Measurements from ENCODE around the gene TSPEAR.

The TSPEAR gene

DNA sequence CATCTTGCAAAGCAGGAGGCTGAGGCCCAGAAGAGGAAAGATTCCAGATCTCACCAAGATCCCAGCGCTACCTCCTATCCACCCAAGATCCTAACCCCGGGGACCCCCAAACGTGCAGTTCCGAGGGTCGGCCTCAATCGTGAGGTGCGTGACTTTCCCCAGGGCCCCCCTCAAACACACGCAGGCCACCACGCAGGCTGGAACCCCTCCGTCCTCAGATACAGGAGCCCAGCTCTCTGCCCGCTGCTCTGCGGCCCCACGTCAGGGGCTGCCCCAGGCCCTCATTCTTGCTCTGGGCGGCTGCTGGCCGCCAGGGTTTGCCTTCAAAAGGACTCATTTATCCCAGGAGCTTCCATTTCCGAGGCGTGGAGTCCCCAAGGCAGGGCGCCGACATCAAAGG lies 211.3 kb downstream of the TSPEAR start:
- TF ChIP-seq, protein P1, sequence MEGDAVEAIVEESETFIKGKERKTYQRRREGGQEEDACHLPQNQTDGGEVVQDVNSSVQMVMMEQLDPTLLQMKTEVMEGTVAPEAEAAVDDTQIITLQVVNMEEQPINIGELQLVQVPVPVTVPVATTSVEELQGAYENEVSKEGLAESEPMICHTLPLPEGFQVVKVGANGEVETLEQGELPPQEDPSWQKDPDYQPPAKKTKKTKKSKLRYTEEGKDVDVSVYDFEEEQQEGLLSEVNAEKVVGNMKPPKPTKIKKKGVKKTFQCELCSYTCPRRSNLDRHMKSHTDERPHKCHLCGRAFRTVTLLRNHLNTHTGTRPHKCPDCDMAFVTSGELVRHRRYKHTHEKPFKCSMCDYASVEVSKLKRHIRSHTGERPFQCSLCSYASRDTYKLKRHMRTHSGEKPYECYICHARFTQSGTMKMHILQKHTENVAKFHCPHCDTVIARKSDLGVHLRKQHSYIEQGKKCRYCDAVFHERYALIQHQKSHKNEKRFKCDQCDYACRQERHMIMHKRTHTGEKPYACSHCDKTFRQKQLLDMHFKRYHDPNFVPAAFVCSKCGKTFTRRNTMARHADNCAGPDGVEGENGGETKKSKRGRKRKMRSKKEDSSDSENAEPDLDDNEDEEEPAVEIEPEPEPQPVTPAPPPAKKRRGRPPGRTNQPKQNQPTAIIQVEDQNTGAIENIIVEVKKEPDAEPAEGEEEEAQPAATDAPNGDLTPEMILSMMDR (IDR thresholded peaks at IDR 0.05; ENCODE audit: control insufficient read depth, insufficient read depth, low read depth, low read length, missing control alignments): no peak
- no peak for DNase-seq (ENCODE audit: low read depth)
- H3K4me3 ChIP-seq (ENCODE audit: control insufficient read depth, low read depth, low read length): no peak overlapping the region

DNA sequence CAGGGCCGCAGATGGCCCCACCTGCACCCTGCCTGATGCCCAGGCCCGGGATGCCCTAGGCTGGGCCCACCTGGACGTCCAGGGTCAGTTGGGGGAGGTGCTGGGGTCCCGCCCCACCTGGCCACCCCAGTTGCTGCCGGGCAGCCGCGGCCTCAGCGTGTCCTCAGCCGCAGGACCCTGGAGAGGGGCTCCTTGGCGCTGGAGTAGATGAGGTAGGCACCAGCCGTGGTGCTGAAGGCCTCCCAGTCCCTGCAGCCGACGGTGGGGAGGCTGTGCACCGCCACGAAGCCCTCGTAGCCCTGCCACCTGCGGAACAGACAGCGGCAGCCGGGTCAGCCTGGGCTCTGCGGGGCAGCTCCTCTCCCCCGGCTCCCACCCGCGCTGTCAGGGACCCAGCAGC lies 211.7 kb downstream of the TSPEAR start:
- H3K4me3 ChIP-seq (ENCODE audit: control insufficient read depth, low read depth, low read length): no peak overlapping the region
- TF ChIP-seq, protein P1 (IDR thresholded peaks at IDR 0.05; ENCODE audit: control insufficient read depth, insufficient read depth, low read depth, low read length, missing control alignments): no peak
- DNase-seq (ENCODE audit: low read depth): no peak

- TF ChIP-seq, protein P1 (IDR thresholded peaks at IDR 0.05; ENCODE audit: control insufficient read depth, insufficient read depth, low read depth, low read length, missing control alignments): no peak
Measured at GRCh38 chr21:44499211-44499560, 212.2 kb downstream of the TSPEAR start.

DNA sequence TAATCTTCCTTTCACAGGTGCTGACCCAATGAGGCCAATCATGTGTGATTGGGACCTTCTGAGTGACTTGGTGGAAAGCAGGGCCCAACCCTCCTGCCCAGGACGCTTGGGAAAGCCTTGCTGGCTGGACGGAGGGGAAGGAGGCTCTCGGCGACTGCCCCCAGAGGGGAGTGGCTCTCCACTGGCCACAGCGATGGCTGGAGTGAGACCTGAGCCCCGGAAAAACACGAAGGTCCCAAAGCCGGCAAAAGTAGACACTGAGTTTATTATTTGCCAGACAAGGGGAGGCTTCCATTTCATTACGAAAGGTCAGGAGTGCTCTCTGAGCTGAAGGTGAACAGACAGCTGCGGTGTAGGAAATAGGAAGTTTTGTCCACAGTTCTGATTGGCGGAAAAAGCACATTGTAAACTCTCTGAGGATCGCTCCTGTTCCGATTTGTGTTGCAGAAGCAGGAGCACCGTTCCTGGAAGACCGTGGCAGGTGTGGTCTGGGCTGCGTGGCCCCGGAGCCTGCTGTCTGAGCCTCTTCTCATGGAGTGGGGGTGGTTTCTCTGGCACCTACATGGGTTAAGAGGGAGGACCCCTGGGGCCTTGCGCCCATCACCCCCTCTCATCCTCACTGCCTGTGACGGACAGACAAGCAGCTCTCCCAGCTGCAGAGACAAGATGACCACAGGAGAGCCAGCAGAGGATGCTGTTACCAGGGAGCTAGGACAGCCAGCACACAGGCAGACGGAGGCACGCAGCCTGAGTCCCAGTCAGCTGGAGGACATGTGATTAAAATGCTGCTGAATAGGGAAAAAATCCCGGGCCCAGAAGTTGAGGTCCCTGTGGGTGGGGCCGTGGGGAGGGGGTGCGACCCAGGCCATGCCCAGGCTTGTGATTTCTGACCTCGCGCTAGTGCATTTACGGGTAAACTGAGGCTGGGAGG lies 212.8 kb downstream of the TSPEAR start:
- DNase-seq (ENCODE audit: low read depth): no peak
- no peak overlapping the region for H3K4me3 ChIP-seq (ENCODE audit: control insufficient read depth, low read depth, low read length)
- TF ChIP-seq, protein P1 (IDR thresholded peaks at IDR 0.05; ENCODE audit: control insufficient read depth, insufficient read depth, low read depth, low read length, missing control alignments): no peak

More at GRCh38 chr21:44499211-44499560, 212.2 kb downstream of the TSPEAR start:
- no peak for DNase-seq (ENCODE audit: low read depth)
- H3K4me3 ChIP-seq (ENCODE audit: control insufficient read depth, low read depth, low read length): no peak overlapping the region

DNA sequence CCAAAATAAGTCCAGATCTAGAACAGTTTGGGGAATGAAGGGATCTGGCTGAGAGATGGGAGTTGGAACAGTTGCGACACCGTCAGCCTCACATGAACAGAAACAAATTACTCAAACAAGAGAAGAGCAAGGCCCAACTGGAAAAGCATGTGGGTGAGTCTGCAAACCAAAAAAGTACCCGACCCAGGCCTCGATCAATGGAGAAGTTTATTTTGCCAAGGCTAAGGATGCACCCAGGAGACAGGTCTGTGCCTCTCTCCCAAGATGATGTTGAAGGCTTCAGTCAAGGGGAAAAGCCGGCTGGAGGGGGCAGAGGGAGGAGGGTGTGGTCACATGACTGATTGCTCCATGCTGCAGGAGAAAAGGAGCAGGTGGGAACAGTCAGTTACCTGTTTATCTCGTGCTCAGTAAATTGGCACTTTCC lies 213.7 kb downstream of the TSPEAR start:
- TF ChIP-seq, protein P1 (IDR thresholded peaks at IDR 0.05; ENCODE audit: control insufficient read depth, insufficient read depth, low read depth, low read length, missing control alignments): no peak
- H3K4me3 ChIP-seq (ENCODE audit: control insufficient read depth, low read depth, low read length): no peak overlapping the region
- DNase-seq (ENCODE audit: low read depth): no peak

- TF ChIP-seq, protein P1 (IDR thresholded peaks at IDR 0.05; ENCODE audit: control insufficient read depth, insufficient read depth, low read depth, low read length, missing control alignments): no peak
- DNase-seq (ENCODE audit: low read depth): no peak
- no peak overlapping the region for H3K4me3 ChIP-seq (ENCODE audit: control insufficient read depth, low read depth, low read length)
Measured at GRCh38 chr21:44496564-44497550, 214.5 kb downstream of the TSPEAR start.
